HG02884 (cell line): ENCODE results near the gene CHCHD4.
"Not testable (repeated sequence)": the region's sequence is repeated elsewhere in the genome, so short reads cannot be mapped to it uniquely, and the experiment has no call there.

Source experiments
- ATAC-seq: cut with Tn5 transposase; IDR thresholded peaks from one replicate; pipeline ENCODE4 v1.9.1; 2021; ENCODE audit warnings: mild to moderate bottlenecking, moderate library complexity; ENCODE audit not compliant: unreplicated experiment

CHCHD4 gene

DNA sequence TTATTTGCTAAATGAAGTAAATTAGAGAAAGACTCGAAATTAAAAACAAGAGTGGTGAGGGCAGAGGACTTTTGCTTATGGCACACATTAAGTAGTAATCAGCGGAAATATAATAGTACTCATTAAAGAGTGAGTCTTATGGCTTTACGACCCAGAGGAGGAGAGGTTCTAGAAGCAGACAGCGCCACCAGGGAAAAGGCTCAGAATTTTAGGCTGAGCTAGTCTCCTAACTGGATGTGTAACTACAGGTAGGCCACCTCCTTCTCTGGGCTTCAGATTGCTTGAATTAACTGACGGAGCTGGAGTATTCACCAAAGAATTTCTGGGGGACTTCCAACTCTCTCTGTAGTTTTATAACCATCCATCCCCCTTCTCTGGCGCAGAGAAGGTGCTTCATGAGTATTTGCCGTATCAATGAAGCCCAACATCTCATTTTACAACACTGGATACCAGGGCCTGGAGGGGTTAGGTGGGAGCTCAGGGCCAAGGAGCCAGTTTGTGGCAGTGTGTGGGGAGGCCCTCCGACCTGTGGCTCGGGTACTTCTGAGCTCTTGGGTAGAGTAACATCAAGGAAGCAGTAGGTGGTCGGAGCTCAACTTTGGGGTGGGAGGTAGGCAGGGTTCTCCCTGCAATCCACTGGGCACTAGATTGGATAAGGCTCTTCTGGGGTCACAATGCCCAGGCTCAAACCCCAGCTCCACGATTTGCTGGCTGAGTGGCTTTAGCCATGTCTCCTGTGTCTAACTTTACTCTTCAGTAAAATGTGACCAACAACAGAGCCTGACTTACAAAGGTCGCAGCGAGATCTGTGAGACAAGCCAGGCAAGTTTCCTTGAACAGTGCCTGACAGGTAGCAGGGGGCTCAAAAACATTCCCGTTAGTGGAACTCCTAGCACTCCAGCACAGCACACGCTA lies 1.1 kb downstream of the CHCHD4 start:
- no peak for ATAC-seq

DNA sequence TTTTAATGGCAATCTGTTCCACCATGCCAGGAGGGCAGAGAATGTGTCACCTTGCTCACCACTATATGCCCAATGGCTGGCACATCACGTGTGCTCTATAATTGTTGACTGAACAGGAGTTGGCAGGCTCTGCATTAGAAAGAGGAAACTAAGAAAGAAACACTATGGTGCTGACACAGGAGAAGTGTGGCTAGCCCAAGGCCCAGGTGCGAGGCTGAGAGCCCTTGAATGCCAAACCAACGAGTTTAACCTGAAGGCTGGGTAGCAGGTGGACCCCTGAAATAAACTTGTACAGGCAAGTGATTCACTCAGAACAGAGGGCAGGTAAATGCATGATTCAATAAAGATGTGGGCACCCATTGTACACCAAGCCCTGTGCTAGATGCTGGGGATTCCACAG lies 2.4 kb downstream of the CHCHD4 start:
- ATAC-seq: no peak

DNA sequence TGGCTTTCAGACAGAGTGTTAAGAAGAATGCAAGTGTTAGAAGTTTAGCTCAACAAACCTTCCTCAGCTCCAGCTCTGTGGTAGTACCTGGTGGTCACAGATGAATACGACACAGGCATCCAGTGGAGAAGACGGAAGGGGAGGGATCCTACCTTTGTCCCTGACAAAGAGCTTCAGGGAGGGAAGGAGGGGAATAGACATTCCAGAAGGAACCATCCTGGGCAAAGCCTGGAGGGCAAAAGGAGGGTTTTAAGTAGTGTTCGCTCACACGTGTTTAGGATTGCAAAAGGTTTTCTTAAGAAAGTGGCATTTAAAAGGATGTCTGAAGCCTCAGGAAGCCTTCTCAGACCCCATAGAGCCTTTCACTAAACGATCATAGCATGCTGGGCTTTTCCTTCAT lies 2.8 kb downstream of the CHCHD4 start:
- no peak for ATAC-seq

DNA sequence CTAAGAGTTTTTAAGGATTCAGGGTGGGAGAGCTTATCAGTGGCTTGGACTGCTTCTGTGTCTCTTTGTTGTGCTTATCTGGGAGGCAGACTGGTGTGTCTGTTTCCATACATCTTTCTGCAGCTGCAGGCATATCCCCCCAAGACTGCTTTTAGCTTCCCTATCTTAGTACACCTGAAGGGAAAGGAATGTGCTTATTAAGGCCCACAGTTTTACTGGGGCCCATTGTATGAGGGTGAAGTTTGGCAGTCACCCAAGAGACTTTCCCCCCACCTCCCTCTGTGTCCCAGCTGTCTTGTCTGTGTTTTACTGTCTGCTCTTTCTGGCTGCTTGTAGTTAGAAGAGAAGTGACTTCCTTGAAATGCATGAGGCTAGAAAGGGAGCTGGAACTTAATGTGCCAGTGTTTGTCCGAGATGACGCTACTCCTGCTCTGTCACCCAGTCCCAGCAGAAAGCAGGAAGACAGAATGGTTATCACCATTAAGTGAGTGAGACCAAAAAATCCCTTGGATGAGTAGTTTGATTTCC lies 3.7 kb downstream of the CHCHD4 start:
- ATAC-seq: not testable (repeated sequence)

DNA sequence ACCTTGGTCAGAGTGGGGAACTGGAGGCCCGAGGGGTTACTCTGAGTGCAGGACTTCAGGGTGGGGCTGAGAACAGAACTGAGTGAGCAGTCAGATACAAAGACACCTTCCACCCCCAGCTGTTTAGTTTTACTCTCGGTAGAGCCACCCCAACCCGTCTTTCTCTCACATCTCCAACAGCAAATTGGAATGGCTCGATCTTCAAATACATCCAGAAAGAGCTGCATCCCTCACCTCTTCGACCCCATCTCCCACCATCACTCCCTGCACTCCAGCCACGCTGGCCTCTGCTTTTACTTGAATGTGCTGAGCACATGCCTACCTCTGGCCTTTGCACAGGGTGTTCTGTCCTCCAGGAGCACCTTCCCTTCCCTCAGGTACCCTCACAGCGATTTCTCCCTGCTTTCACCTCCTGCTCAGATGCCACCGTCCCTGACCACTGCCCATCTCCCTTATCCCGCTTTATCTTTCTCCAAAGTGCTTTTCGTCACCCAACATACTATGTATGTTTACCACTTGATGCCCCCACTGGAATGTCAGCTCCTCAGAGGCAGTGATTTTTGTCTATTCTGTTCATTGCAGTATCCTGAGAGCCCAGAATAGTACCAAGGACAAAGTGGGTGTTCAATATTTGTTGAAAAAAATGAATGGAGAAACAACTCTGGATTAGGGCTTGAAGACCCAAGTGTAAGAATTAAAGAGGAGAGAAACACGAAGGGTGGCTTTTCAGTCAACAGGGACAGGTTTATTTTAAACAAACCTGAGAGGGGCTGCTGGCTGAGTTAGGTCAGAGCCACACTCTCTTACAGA lies 4.4 kb downstream of the CHCHD4 start:
- no peak for ATAC-seq

DNA sequence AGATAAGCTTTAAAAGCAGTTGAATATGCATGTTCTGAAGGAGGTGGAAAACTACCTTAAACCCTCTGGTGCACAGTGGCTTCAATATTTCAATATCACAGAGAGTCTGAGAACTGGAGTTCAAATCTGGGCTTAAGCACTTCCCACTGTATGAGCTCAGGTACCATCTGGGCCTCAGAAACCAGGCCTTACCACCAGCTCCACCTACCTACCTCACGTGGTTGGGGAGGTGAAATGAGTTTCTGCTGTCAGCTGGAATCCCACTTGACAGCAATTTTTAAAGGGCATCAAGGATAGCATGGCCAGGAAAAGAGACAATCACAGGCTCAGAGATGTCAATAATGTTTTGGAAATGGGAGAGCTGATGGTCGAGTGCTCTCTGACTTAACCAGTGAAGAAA lies 5.0 kb downstream of the CHCHD4 start:
- ATAC-seq: no peak

DNA sequence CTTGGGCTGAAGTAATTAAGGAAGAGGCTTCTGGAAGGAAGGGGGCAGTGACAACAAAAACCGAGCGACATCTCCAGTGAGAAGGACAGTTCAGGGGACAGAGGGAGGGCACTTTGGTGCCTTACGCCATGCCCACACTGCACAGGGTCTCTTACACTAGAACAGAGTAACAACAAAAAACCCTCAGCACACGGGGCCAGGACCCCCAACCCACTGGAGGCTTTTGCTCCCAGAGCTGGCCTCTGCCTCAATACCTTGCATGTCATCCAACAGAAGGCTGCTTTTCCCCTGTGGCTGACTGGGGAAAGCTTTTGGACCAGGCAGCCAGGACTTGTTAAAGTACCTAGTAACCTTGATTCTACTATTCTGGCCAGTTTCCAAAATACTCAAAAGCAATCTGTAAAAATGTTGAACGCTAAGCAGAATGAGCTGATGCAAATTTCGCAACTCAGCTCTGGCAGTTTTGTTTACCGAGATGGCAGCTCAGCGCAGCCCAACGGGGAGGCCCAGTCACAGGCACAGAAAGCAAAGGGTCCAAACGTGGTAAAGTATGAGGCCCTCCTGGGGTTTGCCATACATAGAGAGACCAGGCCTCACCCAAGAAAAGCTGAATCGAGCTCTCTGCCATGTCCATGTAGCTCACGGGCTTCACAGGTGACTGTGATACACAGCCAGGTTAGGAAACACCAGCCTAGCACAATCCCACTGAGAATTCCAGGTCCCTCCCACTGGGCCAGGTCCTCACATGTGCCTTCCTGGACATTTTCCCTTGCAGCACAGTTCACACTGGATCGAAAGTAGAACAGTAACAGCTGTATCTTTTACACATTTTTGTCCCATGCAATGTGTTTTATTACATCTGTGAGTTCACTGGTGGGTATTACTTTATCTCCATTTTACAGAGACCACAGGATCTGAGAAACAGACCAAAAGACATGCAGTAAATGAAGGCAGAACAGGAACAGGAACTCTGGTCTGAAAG lies 6.0 kb downstream of the CHCHD4 start:
- no peak for ATAC-seq

DNA sequence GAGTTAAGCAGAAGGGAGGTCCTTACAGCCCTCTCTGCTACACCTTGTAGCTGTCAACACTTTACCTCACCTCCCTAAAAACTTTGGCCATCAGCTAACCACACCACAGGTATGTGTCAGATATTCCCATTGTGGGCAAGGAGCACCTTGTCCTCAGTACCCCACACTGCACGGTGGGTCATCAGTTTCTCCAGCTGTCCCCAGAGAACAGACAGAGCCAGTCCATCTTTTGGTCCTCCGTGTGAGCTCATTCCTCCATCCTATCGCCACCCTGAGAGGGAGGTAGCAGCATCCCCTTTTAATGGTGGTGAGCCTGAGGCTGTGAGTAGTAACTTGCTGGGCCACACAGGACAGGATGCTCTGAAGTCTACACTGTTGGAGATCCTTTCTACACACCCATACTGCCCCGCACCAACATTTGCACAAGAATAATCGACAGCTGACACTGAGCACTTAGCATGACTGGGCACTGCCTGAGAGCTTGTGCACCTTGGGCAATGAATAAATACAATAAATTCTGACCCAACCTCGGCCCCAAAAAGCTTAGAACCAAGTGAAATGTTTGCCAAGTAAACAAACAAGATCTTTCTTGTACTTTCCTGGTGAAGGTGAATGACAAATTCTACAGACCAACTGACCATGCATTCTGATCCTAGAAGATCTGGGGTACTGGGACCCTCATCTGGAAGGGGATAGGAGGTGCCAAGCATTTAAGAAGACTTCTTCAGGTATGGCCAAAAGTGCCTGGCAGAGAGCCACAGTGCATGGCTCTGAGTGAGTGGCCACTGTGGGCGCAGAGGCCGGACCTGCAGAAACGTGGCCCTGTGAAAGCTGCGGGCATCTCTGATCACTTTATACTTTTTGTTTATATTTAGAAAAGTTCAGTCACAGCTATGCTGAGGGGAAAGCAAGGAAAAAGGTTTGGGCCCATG lies 6.9 kb downstream of the CHCHD4 start:
- no peak for ATAC-seq

DNA sequence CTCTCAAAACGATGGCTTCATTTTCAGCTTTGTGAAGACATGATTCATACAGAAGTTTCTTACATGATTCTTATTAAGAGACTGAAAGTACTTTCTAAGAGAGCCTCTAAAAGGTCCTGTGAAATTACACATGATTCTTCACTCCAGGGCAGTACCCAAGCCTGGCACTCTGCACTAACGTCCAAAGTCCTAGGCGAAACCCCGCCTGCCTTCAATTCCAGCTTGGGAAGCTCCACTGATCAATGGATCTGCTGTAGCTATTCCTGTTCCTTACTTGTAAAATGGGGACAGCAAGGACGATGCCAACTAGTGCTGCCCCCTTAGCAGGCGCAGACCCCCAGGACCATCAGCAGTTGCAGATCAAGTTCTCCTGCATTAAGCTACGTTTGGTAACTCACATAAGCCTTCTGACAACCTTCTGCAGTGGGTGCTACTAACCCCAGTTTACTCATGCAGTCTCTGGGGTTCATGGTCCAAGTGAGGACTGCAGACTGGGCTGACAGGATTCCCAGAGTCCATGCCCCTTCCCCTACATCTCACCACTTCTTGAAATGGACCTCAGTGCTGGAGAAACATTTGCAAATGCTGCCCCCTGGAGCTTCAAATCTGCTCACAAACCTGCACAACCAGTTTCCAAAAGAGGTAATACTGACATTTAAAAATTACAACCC lies 10.6 kb downstream of the CHCHD4 start:
- no peak for ATAC-seq

DNA sequence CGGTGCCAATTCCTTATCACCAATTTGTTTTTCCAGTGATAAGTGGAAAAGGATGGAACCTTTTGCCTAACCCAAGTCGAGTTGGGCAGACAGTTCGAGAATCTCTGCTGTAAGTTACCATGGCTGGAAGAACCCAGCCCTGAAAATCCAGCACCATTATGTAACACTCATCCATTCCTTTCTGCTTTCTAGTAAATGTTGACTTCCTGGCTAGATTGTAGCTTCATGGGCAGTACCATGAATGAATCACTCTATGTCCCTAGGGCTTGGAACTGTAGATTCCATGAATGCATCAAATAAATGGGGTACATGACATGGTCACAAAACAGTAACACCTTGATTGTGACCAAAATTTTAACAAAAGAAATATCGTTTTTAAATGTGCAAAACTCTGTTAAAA lies 14.0 kb downstream of the CHCHD4 start:
- ATAC-seq: no peak

DNA sequence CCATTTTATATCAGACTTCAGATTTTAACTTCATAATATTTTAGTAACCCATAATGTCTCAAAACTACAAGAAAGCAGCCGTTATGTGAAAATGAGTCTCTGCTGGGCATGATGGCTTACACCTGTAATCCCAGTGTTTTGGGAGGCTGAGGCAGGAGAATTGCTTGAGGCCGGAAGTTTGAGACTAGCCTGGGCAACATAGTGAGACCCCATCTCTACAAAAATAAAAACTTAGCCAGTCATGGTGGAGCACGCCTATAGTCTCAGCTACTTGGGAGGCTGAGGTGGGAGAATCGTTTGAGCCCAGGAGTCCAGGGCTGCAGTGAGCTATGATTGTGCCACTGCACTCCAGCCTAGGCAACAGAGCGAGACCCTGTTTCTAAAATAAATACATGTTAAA lies 14.8 kb downstream of the CHCHD4 start:
- ATAC-seq: not testable (repeated sequence)

DNA sequence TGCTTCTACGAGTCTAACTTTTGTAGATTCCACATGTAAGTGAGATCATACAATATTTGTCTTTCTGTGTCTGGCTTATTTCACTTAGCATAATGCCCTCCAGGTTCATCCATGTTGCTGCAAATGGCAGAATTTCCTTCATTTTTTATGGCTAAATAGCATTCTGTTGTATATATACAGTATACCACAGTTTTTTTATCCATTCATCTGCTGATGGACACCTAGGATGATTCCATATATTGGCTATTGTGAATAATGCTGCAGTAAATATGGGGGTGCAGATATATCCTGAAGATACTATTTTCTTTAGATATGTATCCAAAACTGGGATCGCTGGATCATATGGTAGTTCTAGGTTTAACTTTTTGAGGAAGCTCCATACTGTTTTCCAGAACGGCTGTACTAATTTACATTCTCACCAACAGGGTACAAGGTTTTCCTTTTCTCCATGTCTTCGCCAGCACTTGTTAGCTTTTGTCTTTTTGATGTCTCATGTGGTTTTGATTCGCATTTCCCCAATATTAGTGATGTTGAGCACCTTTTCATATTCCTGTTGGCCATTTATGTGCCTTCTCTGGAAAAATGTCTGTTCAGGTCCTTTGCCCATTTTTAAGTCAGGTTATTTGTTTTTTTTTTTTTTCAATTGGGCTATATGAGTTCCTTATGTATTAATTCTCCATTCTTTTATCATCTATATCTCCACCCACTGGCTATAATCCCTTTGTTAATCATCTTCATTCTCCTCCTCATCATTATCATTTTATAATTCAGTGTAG lies 26.9 kb downstream of the CHCHD4 start:
- no peak for ATAC-seq

DNA sequence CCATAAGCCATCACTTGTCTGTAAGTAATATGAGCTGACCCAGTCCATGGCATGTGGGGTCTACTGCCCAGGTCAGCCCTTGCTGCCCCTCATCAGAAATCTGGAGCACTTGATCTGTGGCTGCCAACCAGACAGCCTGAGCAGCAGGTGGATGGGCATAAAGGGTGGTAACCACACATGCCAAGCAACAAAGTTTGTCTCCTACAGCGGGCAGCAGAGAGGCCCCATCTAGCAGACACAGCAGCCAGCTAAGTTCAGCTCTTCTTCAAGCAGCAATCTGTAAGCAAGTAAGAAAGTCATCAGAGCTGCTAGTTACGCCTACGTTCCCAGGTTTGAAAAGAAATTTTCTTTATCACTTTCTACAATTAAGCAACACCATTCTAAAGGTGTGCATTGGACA lies 27.9 kb downstream of the CHCHD4 start:
- ATAC-seq: no peak

DNA sequence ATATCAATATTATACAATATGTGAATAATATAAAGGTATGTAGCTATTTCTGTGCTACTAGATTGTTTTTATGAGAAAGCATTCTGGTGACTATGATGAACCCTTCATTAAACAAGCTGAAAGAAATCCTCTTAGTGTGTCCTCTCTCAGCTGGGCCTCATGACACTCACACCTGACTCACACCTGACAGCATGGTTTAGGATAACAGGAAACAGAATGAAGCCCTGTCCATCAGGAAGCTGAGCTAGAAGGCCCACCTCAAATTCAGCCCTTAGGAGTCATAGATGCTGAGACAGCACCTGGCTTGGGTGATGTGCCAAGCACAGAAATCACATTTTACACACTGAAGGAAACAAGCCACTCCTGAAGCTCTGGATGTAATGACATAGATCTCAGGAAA lies 30.8 kb downstream of the CHCHD4 start:
- ATAC-seq: no peak

DNA sequence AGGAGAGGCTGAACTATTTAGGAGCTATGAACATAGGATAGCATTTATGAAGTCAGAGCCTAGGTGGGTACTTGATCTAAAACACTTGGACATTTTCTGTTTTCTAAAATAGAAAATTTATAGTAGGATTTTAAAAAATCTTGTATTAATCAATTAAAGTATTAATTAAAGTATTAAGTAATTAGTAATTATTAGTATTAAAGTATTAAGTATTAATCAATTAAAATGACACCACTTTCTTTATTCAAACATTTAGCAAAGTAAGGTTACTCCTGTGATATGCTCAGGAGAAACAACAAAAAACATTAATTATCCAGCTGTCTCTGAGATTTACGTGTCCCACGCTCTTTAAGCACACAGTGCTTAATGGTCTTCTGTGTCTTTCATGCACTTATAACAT lies 32.2 kb downstream of the CHCHD4 start:
- no peak for ATAC-seq

DNA sequence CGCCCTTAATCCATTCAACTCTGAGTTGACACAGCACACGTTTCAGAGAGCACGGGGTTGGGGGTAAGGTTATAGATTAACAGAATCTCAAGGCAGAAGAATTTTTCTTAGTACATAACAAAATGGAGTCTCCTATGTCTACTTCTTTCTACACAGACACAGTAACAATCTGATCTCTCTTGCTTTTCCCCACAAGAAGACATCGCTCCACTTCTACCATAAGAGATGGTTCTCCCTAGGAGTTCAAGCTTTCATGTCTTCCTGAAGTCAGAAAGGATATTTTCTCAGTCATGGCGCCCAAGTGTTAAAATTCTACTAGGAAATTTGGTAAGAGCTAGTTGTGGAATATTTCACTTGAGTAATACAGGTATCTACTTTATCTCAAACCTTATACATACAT lies 32.7 kb downstream of the CHCHD4 start:
- not testable (repeated sequence) for ATAC-seq

DNA sequence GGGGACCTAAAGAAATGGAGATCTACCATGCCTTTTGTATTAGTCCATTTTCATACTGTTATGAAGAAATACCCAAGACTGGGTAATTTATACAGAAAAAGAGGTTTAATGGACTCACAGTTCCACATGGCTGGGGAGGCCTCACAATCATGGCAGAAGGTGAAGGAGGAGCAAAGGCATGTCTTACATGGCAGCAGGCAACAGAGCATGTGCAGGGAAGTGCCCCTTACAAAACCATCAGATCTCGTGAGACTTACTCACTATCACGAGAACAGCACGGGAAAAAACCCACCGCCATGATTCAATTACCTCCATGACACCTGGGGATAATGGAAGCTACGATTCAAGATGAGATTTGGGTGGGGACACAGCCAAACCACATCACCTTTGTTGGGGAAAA lies 37.2 kb downstream of the CHCHD4 start:
- ATAC-seq: not testable (repeated sequence)

DNA sequence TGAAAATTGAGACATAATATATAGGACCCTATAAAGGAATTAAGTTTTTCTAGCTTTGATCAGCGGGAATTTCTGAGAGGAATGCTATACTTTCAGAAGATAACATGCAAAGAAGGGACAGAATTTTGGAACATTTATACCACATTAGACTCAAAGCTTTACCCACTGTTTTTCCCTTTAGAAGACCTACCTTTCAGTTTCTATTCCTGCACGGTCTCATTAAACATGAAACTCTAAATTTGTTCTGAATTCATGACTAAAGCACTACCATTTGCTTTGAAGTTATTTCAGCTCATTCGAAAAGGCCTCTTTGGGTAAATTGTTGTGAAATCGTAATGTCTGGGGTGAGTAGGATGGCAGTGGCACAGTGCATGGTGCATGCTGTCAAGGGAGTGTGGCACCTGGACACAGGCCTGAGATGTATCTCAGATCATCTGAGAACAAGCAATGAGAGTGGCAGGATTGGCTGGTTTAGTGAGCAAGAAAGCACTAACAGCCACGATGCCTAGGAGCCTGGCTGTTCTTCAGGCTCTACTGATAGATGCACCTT lies 42.5 kb downstream of the CHCHD4 start:
- no peak for ATAC-seq
